Glutamatergic neuron (in vitro differentiated cells): ENCODE data around the gene NT5DC2. TPM values are rescaled to one million over a fixed set of nuclear protein-coding genes. Genes with fewer than 3 reads are reported as not detected.

Experiments
- DNase-seq: peaks from one replicate; pipeline ENCODE4 v3.0.0; 2022
- H3K27ac Mint-ChIP-seq: one replicate; pipeline ENCODE4 v1.8.0; 2020; ENCODE audit warnings: mild to moderate bottlenecking, mixed read lengths, inconsistent platforms; ENCODE audit not compliant: unreplicated experiment
- H3K27me3 Mint-ChIP-seq: one replicate; pipeline ENCODE4 v1.8.0; 2020; ENCODE audit warnings: mild to moderate bottlenecking, moderate library complexity, mixed read lengths, inconsistent platforms; ENCODE audit not compliant: unreplicated experiment
- H3K36me3 Mint-ChIP-seq: one replicate; pipeline ENCODE4 v1.8.0; 2020; ENCODE audit warnings: mild to moderate bottlenecking, mixed read lengths, inconsistent platforms; ENCODE audit not compliant: unreplicated experiment
- H3K4me1 Mint-ChIP-seq: one replicate; pipeline ENCODE4 v1.8.0; 2020; ENCODE audit warnings: mild to moderate bottlenecking, low read depth, mixed read lengths, inconsistent platforms; ENCODE audit not compliant: unreplicated experiment
- H3K4me3 Mint-ChIP-seq: one replicate; pipeline ENCODE4 v1.8.0; 2020; ENCODE audit warnings: mild to moderate bottlenecking, mixed read lengths, inconsistent platforms; ENCODE audit not compliant: unreplicated experiment
- H3K9me3 Mint-ChIP-seq: one replicate; pipeline ENCODE4 v1.8.0; 2020; ENCODE audit warnings: mild to moderate bottlenecking, moderate library complexity, mixed read lengths, inconsistent platforms; ENCODE audit not compliant: unreplicated experiment
- CTCF ChIP-seq: fragments of 200-600 bp; sonication (generic); IDR thresholded peaks from one replicate; pipeline ENCODE4 v1.5.0; 2021; ENCODE audit not compliant: partially characterized antibody, unreplicated experiment
- long read RNA-seq: library from polyadenylated mRNA; unstranded; transcript quantifications from one replicate; pipeline ENCODE4 v2.0.0, GENCODE V29; 2020; ENCODE audit not compliant: unreplicated experiment
- total RNA-seq: library from RNA; stranded (reverse); fragmentation: NEBNext Ultra II Directional; extraction: Animal tissue kit (Norgen Biotek cat#: 25700); gene quantifications from one replicate; pipeline ENCODE4 v1.2.1, GENCODE V29; 2021; ENCODE audit not compliant: unreplicated experiment

NT5DC2 gene
- 308 TPM for total RNA-seq
- long read RNA-seq, transcript NT5DC2-201 (14 exons, 2,047 nt), result major isoform, 13 of 42 reads
- long read RNA-seq, transcript NT5DC2-202 (14 exons, 1,795 nt), result minor isoform, 11 of 42 reads
- long read RNA-seq, partial matches to known transcripts, result 8 of 42 reads
- long read RNA-seq, other reads (novel, unspliced or antisense), result 8 of 42 reads

GRCh38 chr3:52533623-52534280 lies at the start of gene NT5DC2:
NT5DC2 (minus strand) TSS chr3:52533857; CDS start chr3:52533737, 120 bp downstream.
- TF ChIP-seq CTCF, result no peak
- H3K9me3 Mint-ChIP-seq, result peaks cover 19% of the 10 kb centered on the region
- H3K4me3 Mint-ChIP-seq, result peak within 1 kb of the TSS; percentile 88
- peaks cover 24% of the 10 kb centered on the region for H3K4me1 Mint-ChIP-seq
- no peaks in the 10 kb centered on the region for H3K36me3 Mint-ChIP-seq
- H3K27me3 Mint-ChIP-seq, result peaks cover 16% of the 10 kb centered on the region
- DNase-seq, result peak; percentile 83
- peak within 1 kb of the TSS; percentile 86 for H3K27ac Mint-ChIP-seq

GRCh38 chr3:52574056-52574965 lies 40.7 kb upstream of the NT5DC2 start:
- DNase-seq, result no peak
- H3K4me1 Mint-ChIP-seq, result no peaks in the 10 kb centered on the region
- H3K27ac Mint-ChIP-seq, result no peak overlapping the region
- no peaks in the 10 kb centered on the region for H3K27me3 Mint-ChIP-seq
- no peak for TF ChIP-seq CTCF
- H3K9me3 Mint-ChIP-seq, result no peaks in the 10 kb centered on the region
- H3K4me3 Mint-ChIP-seq, result no peak overlapping the region
- no peaks in the 10 kb centered on the region for H3K36me3 Mint-ChIP-seq

- H3K27me3 Mint-ChIP-seq, result no peaks in the 10 kb centered on the region
- no peaks in the 10 kb centered on the region for H3K4me1 Mint-ChIP-seq
- H3K9me3 Mint-ChIP-seq, result no peaks in the 10 kb centered on the region
- DNase-seq, result no peak
- no peak overlapping the region for H3K27ac Mint-ChIP-seq
- no peak for TF ChIP-seq CTCF
- H3K4me3 Mint-ChIP-seq, result no peak overlapping the region
- no peaks in the 10 kb centered on the region for H3K36me3 Mint-ChIP-seq
Observed at GRCh38 chr3:52572221-52572620, 38.6 kb upstream of the NT5DC2 start.

- Mint-ChIP-seq H3K9me3 (no peaks in the 10 kb centered on the region), H3K4me3 (no peak overlapping the region), H3K27me3 (no peaks in the 10 kb centered on the region), H3K4me1 (no peaks in the 10 kb centered on the region), H3K27ac (no peak overlapping the region), H3K36me3 (no peaks in the 10 kb centered on the region)
- TF ChIP-seq CTCF, result no peak
- DNase-seq, result no peak
Observed at GRCh38 chr3:52570076-52570475, 36.4 kb upstream of the NT5DC2 start.
